NCI-H82 (cell line): ENCODE data around the gene NUTM2D.
"Not testable (repeated sequence)": the region's sequence is repeated elsewhere in the genome, so short reads cannot be mapped to it uniquely, and the experiment has no call there.

Experiments used
- DNase-seq: peaks from one replicate; lab custom pipeline; 2025; lab: John Stamatoyannopoulos, UW

Gene NUTM2D

GRCh38 chr10:87357444-87357843, at the start of gene NUTM2D:
NUTM2D (plus strand) TSS chr10:87357744; CDS start chr10:87358266, 522 bp downstream.
- DNase-seq: not testable (repeated sequence)

GRCh38 chr10:87308702-87309101, 48.8 kb upstream of the NUTM2D start:
- DNase-seq: not testable (repeated sequence)

GRCh38 chr10:87309657-87310056, 47.9 kb upstream of the NUTM2D start:
- DNase-seq: not testable (repeated sequence)

- DNase-seq: not testable (repeated sequence)
Observed at GRCh38 chr10:87311521-87311920, 46.0 kb upstream of the NUTM2D start.

GRCh38 chr10:87313649-87314359, 43.7 kb upstream of the NUTM2D start:
- not testable (repeated sequence) for DNase-seq

GRCh38 chr10:87314360-87314973, 43.1 kb upstream of the NUTM2D start:
- DNase-seq: not testable (repeated sequence)

GRCh38 chr10:87321505-87321904, 36.0 kb upstream of the NUTM2D start:
- not testable (repeated sequence) for DNase-seq

- not testable (repeated sequence) for DNase-seq
Observed at GRCh38 chr10:87324559-87324958, 33.0 kb upstream of the NUTM2D start.

- DNase-seq: not testable (repeated sequence)
Observed at GRCh38 chr10:87327958-87328357, 29.6 kb upstream of the NUTM2D start.

- not testable (repeated sequence) for DNase-seq
Observed at GRCh38 chr10:87329131-87329530, 28.4 kb upstream of the NUTM2D start.

- DNase-seq: not testable (repeated sequence)
Observed at GRCh38 chr10:87332687-87333086, 24.9 kb upstream of the NUTM2D start.

GRCh38 chr10:87340411-87340810, 17.1 kb upstream of the NUTM2D start:
- not testable (repeated sequence) for DNase-seq

GRCh38 chr10:87341546-87342142, 15.9 kb upstream of the NUTM2D start:
- DNase-seq: not testable (repeated sequence)

GRCh38 chr10:87342249-87342710, 15.3 kb upstream of the NUTM2D start:
- peak; percentile 85 for DNase-seq

GRCh38 chr10:87342711-87343258, 14.8 kb upstream of the NUTM2D start:
- peak; percentile 84 for DNase-seq

GRCh38 chr10:87345743-87346142, 11.8 kb upstream of the NUTM2D start:
- not testable (repeated sequence) for DNase-seq

GRCh38 chr10:87350161-87350560, 7.4 kb upstream of the NUTM2D start:
- DNase-seq: not testable (repeated sequence)

GRCh38 chr10:87352825-87353224, 4.7 kb upstream of the NUTM2D start:
- not testable (repeated sequence) for DNase-seq

GRCh38 chr10:87355110-87355509, 2.4 kb upstream of the NUTM2D start:
- not testable (repeated sequence) for DNase-seq

- DNase-seq: not testable (repeated sequence)
Observed at GRCh38 chr10:87358159-87358558, 615 bp downstream of the NUTM2D start.

- DNase-seq: not testable (repeated sequence)
Observed at GRCh38 chr10:87369514-87370112, 12.1 kb downstream of the NUTM2D start.

- not testable (repeated sequence) for DNase-seq
Observed at GRCh38 chr10:87374091-87374490, 16.5 kb downstream of the NUTM2D start.
